ENCODE measurements around the gene CNN1.

GRCh38 chr19:11538232-11539036, at the start of gene CNN1:
- TF ChIP-seq TAF1 (IDR thresholded peaks at IDR 0.05; ENCODE audit: borderline replicate concordance, insufficient read depth, low read length), result no peak
- no peak for TF ChIP-seq POLR2AphosphoS5 (IDR thresholded peaks at IDR 0.05; ENCODE audit: low read depth, low read length)

Measured in PFSK-1 (cell line).